Stimulated activated CD8-positive, alpha-beta memory T cell treated with anti-CD3 and anti-CD28 coated beads, Interleukin-12 subunit alpha, Interleukin-12 subunit beta, amount 100 ng/mL, for 4 hours (primary cell): ENCODE measurements around the gene JAK2.

Source experiments
- DNase-seq: peaks from one replicate; pipeline ENCODE4 v3.0.0-alpha.2; 2020; ENCODE audit warnings: low read depth

The JAK2 gene

DNA sequence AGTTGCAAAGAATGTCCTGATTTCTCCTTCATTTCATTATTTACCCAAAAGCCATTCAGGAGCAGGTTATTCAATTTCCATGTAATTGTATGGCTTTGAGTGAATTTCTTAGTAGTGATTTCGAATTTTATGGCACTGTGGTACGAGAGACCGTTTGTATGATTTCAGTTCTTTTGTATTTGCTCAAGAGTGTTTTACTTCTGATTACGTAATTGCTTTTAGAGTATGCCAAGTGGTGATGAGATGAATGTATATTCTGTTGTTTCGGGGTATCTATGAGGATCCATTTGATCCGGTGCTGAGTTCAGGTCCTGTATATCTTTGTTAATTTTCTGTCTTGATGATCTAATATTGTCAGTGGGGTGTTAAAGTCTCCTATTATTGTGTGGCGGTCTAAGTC, 159.1 kb downstream of the JAK2 start:
- no peak for DNase-seq

DNA sequence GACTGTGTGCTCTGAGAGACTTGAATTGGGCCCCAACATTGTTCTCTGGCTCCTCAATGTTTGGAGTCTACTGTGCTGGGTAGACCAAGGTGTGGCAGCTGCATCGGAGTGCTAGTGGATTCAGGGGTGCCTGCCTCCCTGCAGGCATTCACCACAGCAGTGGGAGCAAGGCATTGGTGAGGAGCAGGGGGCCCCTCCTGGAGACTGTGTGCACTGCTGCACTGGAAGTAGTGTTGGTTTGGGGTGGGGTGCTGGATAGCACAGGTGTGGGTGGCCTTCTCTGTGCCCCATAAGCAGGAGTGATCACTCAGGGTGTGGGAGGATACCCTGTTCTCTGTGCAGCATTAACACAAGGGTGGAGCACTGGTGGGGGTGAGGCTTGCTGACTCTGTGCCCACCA, 161.2 kb downstream of the JAK2 start:
- no peak for DNase-seq
